GM23338 (cell line): ENCODE measurements around the gene SLC37A4. TPM values are rescaled to one million over a fixed set of nuclear protein-coding genes. Genes with fewer than 3 reads are reported as not detected.

ENCODE experiments used
- ATAC-seq: fragments of 200-7000 bp; cut with Tn5 transposase; 3 replicates; pipeline ENCODE4 v1.9.1; 2020
- DNase-seq: peaks from one replicate; pipeline ENCODE4 v3.0.0-alpha.2; 2015; ENCODE audit warnings: low spot score
- H2AFZ ChIP-seq: fragments of 200-600 bp; sonication (generic); 2 replicates; pipeline ENCODE4 v1.8.0; 2016; ENCODE audit warnings: antibody characterized with exemption, mild to moderate bottlenecking, moderate library complexity
- H3F3A ChIP-seq: fragments of 200-600 bp; sonication (generic); replicated peaks from 2 replicates; pipeline ENCODE4 v1.8.0; 2017; ENCODE audit warnings: antibody characterized with exemption, mixed run types, low read depth
- H3K27ac ChIP-seq: fragments of 200-600 bp; sonication (generic); 2 replicates; pipeline ENCODE4 v1.6.1; 2016; ENCODE audit warnings: low read depth
- H3K27me3 ChIP-seq: fragments of 200-600 bp; sonication (generic); 2 replicates; pipeline ENCODE4 v1.8.0; 2016; ENCODE audit warnings: mild to moderate bottlenecking, mixed run types, moderate library complexity; ENCODE audit not compliant: insufficient read depth
- H3K36me3 ChIP-seq: fragments of 200-600 bp; sonication (generic); 2 replicates; pipeline ENCODE4 v1.8.0; 2016; ENCODE audit warnings: mild to moderate bottlenecking; ENCODE audit not compliant: insufficient read depth
- H3K4me1 ChIP-seq: fragments of 200-600 bp; sonication (generic); 2 replicates; pipeline ENCODE4 v1.8.0; 2016; ENCODE audit warnings: mild to moderate bottlenecking, moderate library complexity; ENCODE audit not compliant: insufficient read depth
- H3K4me2 ChIP-seq: fragments of 200-600 bp; sonication (generic); 2 replicates; pipeline ENCODE4 v1.7.1; 2017; ENCODE audit warnings: mixed run types
- H3K4me3 ChIP-seq: fragments of 200-600 bp; sonication (generic); 2 replicates; pipeline ENCODE4 v1.6.1; 2016; ENCODE audit warnings: mixed run types
- H3K79me2 ChIP-seq: fragments of 200-600 bp; sonication (generic); replicated peaks from 2 replicates; pipeline ENCODE4 v1.8.0; 2017; ENCODE audit warnings: mild to moderate bottlenecking; ENCODE audit not compliant: insufficient read depth
- H3K9me2 ChIP-seq: fragments of 200-600 bp; sonication (generic); 2 replicates; pipeline ENCODE4 v1.8.0; 2017; ENCODE audit not compliant: insufficient read depth
- H4K20me1 ChIP-seq: fragments of 200-600 bp; sonication (generic); replicated peaks from 2 replicates; pipeline ENCODE4 v1.8.0; 2017; ENCODE audit warnings: mild to moderate bottlenecking; ENCODE audit not compliant: insufficient read depth
- H3K27ac Mint-ChIP-seq: 2 replicates; pipeline ENCODE4 v1.8.0; 2020; ENCODE audit warnings: inconsistent platforms, mild to moderate bottlenecking, moderate library complexity, mixed read lengths
- H3K27me3 Mint-ChIP-seq: 3 replicates; pipeline ENCODE4 v1.8.0; 2022; ENCODE audit warnings: low read depth, mild to moderate bottlenecking, moderate library complexity, mixed read lengths, inconsistent platforms; ENCODE audit not compliant: insufficient read depth, poor library complexity
- H3K36me3 Mint-ChIP-seq: 3 replicates; pipeline ENCODE4 v1.8.0; 2021; ENCODE audit warnings: low read depth, mild to moderate bottlenecking, inconsistent platforms, moderate library complexity, mixed read lengths
- H3K4me1 Mint-ChIP-seq: 3 replicates; pipeline ENCODE4 v1.8.0; 2020; ENCODE audit warnings: mild to moderate bottlenecking, inconsistent platforms, mixed read lengths
- H3K4me3 Mint-ChIP-seq: 3 replicates; pipeline ENCODE4 v1.8.0; 2021; ENCODE audit warnings: moderate library complexity, mild to moderate bottlenecking, inconsistent platforms, mixed read lengths
- H3K9me3 Mint-ChIP-seq: 3 replicates; pipeline ENCODE4 v1.8.0; 2020; ENCODE audit warnings: moderate library complexity, mild to moderate bottlenecking, inconsistent platforms, mixed read lengths
- CREB1 ChIP-seq: fragments of 250-450 bp; sonication (Bioruptor Pico); IDR thresholded peaks from 2 replicates; pipeline ENCODE4 v1.5.0; 2020; ENCODE audit warnings: low read depth, mild to moderate bottlenecking, moderate library complexity
- EZH2phosphoT487 ChIP-seq: fragments of 200-600 bp; sonication (generic); IDR thresholded peaks from one replicate; pipeline ENCODE4 v1.8.1; 2018; ENCODE audit warnings: antibody characterized with exemption; ENCODE audit not compliant: unreplicated experiment
- JUNB ChIP-seq: IDR thresholded peaks from one replicate; pipeline ENCODE4 v1.6.1; 2016; ENCODE audit warnings: antibody characterized with exemption; ENCODE audit not compliant: unreplicated experiment
- NANOG ChIP-seq: IDR thresholded peaks from 2 replicates; pipeline ENCODE4 v1.6.1; 2016; ENCODE audit warnings: antibody characterized with exemption, borderline replicate concordance
- ZNF331 ChIP-seq: fragments of 250-450 bp; sonication (Bioruptor Pico); IDR thresholded peaks from 2 replicates; pipeline ENCODE4 v1.5.0; 2020; ENCODE audit warnings: low read depth, mild to moderate bottlenecking, moderate library complexity
- polyA plus RNA-seq: library from polyadenylated mRNA; unstranded; fragments of >200 nt; fragmentation: Nextera tagmentation; extraction: Ambion mirVana; gene quantifications from 2 replicates; pipeline ENCODE4 v1.2.1, GENCODE V29; 2016
- total RNA-seq: library from RNA; depleted of rRNA; stranded (reverse); fragments of >200 nt; shearing (Covaris generic); gene quantifications from 2 replicates; pipeline ENCODE4 v1.2.3, GENCODE V29; 2014
- TF ChIP-seq, protein P1 (sequence below): IDR thresholded peaks from 2 replicates; pipeline ENCODE4 v1.6.1; 2016; ENCODE audit warnings: antibody characterized with exemption
- TF ChIP-seq, protein P2 (sequence below): IDR thresholded peaks from one replicate; pipeline ENCODE4 v1.6.1; 2018; ENCODE audit warnings: antibody characterized with exemption; ENCODE audit not compliant: unreplicated experiment
- TF ChIP-seq, protein P3 (sequence below): fragments of 250-450 bp; sonication (Bioruptor Pico); IDR thresholded peaks from 2 replicates; pipeline ENCODE4 v1.5.0; 2020; ENCODE audit warnings: mild to moderate bottlenecking, moderate library complexity

SLC37A4 gene
- total and polyA plus RNA-seq, 2 experiments from 2014 or later: 23.4 to 56.4 TPM

DNA sequence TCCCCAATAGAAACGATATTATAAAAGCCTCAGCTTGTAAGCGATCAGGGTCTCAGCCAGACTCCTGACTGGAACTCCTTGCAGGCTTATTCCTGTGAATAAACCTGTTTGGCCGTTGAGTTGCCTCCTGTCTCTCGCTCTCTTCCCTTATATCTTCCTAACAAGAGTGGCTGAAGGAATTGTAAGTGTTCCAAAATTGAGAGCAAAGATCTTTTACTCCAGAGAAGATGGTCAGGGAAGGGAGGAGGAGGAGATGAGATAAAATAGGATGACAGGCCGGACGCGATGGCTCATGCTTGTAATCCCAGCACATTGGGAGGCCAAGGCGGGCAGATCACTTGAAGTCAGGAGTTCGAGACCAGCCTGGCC lies 1.2 kb upstream of the SLC37A4 start (continued):
- TF ChIP-seq, protein P1, sequence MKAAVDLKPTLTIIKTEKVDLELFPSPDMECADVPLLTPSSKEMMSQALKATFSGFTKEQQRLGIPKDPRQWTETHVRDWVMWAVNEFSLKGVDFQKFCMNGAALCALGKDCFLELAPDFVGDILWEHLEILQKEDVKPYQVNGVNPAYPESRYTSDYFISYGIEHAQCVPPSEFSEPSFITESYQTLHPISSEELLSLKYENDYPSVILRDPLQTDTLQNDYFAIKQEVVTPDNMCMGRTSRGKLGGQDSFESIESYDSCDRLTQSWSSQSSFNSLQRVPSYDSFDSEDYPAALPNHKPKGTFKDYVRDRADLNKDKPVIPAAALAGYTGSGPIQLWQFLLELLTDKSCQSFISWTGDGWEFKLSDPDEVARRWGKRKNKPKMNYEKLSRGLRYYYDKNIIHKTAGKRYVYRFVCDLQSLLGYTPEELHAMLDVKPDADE: no peak
- TF ChIP-seq NANOG (no peak), JUNB (no peak), ZNF331 (CRISPR knock-in tag) (no peak)

DNA sequence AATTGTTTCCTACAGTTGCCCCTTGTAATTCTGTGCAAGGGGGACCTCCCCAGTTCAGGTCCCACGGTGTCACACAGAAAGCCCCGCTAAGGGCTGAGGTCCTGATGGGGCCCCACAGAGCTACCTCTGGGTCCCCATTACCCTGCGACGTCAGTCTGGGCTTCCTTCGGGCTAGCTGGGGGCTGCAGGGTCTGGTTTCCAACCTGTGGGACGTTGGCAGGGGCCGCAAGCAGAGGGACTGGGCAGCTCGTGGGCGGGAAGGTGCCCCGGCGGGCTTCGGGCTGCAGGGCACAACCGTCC lies 698 bp downstream of the SLC37A4 start:
- Histone ChIP-seq H3K27ac (peak overlapping the region; percentile 92; the same call in 1 of the 2 replicates), H3K79me2 (peaks cover 8% of the 10 kb centered on the region), H3K27me3 (no peaks in the 10 kb centered on the region), H3K9me2 (no peaks in the 10 kb centered on the region), H3F3A (peaks cover 23% of the 10 kb centered on the region), H3K36me3 (no peaks in the 10 kb centered on the region; the same call in 1 of the 2 replicates), H3K4me2 (peak overlapping the region; percentile 98), H3K4me3 (peak overlapping the region; percentile 91), H3K4me1 (peaks cover 14% of the 10 kb centered on the region), H2AFZ (peak overlapping the region; percentile 91; the same call in 1 of the 2 replicates), H4K20me1 (no peaks in the 10 kb centered on the region)
- Mint-ChIP-seq H3K36me3 (peaks cover 36% of the 10 kb centered on the region), H3K27ac (peak overlapping the region; percentile 32; the same call in 1 of the 2 replicates), H3K4me3 (peak overlapping the region; percentile 76), H3K9me3 (no peaks in the 10 kb centered on the region; the same call in 2 of the 3 replicates), H3K27me3 (peaks cover 28% of the 10 kb centered on the region), H3K4me1 (peaks cover 27% of the 10 kb centered on the region)
- DNase-seq: no peak
- TF ChIP-seq, protein P2, sequence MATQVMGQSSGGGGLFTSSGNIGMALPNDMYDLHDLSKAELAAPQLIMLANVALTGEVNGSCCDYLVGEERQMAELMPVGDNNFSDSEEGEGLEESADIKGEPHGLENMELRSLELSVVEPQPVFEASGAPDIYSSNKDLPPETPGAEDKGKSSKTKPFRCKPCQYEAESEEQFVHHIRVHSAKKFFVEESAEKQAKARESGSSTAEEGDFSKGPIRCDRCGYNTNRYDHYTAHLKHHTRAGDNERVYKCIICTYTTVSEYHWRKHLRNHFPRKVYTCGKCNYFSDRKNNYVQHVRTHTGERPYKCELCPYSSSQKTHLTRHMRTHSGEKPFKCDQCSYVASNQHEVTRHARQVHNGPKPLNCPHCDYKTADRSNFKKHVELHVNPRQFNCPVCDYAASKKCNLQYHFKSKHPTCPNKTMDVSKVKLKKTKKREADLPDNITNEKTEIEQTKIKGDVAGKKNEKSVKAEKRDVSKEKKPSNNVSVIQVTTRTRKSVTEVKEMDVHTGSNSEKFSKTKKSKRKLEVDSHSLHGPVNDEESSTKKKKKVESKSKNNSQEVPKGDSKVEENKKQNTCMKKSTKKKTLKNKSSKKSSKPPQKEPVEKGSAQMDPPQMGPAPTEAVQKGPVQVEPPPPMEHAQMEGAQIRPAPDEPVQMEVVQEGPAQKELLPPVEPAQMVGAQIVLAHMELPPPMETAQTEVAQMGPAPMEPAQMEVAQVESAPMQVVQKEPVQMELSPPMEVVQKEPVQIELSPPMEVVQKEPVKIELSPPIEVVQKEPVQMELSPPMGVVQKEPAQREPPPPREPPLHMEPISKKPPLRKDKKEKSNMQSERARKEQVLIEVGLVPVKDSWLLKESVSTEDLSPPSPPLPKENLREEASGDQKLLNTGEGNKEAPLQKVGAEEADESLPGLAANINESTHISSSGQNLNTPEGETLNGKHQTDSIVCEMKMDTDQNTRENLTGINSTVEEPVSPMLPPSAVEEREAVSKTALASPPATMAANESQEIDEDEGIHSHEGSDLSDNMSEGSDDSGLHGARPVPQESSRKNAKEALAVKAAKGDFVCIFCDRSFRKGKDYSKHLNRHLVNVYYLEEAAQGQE: no peak
- TF ChIP-seq EZH2phosphoT487: no peak
- TF ChIP-seq CREB1 (CRISPR knock-in tag): 0 out of 2 replicates have a peak, but pooled peaks have one; percentile 2
- TF ChIP-seq, protein P3, sequence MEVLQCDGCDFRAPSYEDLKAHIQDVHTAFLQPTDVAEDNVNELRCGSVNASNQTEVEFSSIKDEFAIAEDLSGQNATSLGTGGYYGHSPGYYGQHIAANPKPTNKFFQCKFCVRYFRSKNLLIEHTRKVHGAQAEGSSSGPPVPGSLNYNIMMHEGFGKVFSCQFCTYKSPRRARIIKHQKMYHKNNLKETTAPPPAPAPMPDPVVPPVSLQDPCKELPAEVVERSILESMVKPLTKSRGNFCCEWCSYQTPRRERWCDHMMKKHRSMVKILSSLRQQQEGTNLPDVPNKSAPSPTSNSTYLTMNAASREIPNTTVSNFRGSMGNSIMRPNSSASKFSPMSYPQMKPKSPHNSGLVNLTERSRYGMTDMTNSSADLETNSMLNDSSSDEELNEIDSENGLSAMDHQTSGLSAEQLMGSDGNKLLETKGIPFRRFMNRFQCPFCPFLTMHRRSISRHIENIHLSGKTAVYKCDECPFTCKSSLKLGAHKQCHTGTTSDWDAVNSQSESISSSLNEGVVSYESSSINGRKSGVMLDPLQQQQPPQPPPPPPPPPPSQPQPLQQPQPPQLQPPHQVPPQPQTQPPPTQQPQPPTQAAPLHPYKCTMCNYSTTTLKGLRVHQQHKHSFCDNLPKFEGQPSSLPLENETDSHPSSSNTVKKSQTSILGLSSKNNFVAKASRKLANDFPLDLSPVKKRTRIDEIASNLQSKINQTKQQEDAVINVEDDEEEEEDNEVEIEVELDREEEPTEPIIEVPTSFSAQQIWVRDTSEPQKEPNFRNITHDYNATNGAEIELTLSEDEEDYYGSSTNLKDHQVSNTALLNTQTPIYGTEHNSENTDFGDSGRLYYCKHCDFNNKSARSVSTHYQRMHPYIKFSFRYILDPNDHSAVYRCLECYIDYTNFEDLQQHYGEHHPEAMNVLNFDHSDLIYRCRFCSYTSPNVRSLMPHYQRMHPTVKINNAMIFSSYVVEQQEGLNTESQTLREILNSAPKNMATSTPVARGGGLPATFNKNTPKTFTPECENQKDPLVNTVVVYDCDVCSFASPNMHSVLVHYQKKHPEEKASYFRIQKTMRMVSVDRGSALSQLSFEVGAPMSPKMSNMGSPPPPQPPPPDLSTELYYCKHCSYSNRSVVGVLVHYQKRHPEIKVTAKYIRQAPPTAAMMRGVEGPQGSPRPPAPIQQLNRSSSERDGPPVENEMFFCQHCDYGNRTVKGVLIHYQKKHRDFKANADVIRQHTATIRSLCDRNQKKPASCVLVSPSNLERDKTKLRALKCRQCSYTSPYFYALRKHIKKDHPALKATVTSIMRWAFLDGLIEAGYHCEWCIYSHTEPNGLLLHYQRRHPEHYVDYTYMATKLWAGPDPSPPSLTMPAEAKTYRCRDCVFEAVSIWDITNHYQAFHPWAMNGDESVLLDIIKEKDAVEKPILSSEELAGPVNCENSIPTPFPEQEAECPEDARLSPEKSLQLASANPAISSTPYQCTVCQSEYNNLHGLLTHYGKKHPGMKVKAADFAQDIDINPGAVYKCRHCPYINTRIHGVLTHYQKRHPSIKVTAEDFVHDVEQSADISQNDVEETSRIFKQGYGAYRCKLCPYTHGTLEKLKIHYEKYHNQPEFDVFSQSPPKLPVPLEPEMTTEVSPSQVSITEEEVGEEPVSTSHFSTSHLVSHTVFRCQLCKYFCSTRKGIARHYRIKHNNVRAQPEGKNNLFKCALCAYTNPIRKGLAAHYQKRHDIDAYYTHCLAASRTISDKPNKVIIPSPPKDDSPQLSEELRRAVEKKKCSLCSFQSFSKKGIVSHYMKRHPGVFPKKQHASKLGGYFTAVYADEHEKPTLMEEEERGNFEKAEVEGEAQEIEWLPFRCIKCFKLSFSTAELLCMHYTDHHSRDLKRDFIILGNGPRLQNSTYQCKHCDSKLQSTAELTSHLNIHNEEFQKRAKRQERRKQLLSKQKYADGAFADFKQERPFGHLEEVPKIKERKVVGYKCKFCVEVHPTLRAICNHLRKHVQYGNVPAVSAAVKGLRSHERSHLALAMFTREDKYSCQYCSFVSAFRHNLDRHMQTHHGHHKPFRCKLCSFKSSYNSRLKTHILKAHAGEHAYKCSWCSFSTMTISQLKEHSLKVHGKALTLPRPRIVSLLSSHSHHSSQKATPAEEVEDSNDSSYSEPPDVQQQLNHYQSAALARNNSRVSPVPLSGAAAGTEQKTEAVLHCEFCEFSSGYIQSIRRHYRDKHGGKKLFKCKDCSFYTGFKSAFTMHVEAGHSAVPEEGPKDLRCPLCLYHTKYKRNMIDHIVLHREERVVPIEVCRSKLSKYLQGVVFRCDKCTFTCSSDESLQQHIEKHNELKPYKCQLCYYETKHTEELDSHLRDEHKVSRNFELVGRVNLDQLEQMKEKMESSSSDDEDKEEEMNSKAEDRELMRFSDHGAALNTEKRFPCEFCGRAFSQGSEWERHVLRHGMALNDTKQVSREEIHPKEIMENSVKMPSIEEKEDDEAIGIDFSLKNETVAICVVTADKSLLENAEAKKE (CRISPR knock-in tag): no peak
- no peak for TF ChIP-seq JUNB
- peak; percentile 33 for ATAC-seq
